Kidney (tissue), 14 donors: Measurements from ENCODE around the gene EIF2B4. TPM values are rescaled to one million over a fixed set of nuclear protein-coding genes. Genes with fewer than 3 reads are reported as not detected.
"Not testable (repeated sequence)": the region's sequence is repeated elsewhere in the genome, so short reads cannot be mapped to it uniquely, and the experiment has no call there.

Experiments used
- DNase-seq, 5 donors: peaks; one replicate each; pipeline ENCODE4 v3.0.0-alpha.2; 2013 to 2020
- FAIRE-seq: peaks from 2 replicates; lab custom pipeline; 2012; peaks lifted over from hg19 to GRCh38; lab: Jason Lieb, UNC
- H3K27ac ChIP-seq, 2 donors: one replicate each; pipeline ENCODE4 v1.7.0; 2013; ENCODE audit warnings: low read depth in 2 of 2, low read length in 2 of 2, inconsistent platforms in 1 of 2
- H3K27me3 ChIP-seq: one replicate; pipeline ENCODE4 v1.7.1; 2013; ENCODE audit warnings: low read length, inconsistent platforms; ENCODE audit not compliant: control insufficient read depth, insufficient read depth
- H3K36me3 ChIP-seq, 3 donors: one replicate each; pipeline versions ENCODE4 v1.7.0 to v1.7.1; 2013; ENCODE audit warnings: low read length in 3 of 3, control low read depth in 1 of 3, inconsistent platforms in 1 of 3; ENCODE audit not compliant: insufficient read depth in 3 of 3, control insufficient read depth in 2 of 3
- H3K4me1 ChIP-seq, 3 donors: one replicate each; pipeline versions ENCODE4 v1.7.0 to v1.7.1; 2013; ENCODE audit warnings: low read length in 3 of 3, inconsistent platforms in 1 of 3, low read depth in 1 of 3; ENCODE audit not compliant: control insufficient read depth in 2 of 3, insufficient read depth in 2 of 3
- H3K4me3 ChIP-seq, 3 donors: one replicate each; pipeline versions ENCODE4 v1.7.0 to v1.8.1; 2013; ENCODE audit warnings: low read length in 3 of 3, control low read depth in 1 of 3, inconsistent platforms in 1 of 3
- H3K9ac ChIP-seq, 3 donors: one replicate each; pipeline versions ENCODE4 v1.7.0 to v1.7.1; 2013; ENCODE audit warnings: low read length in 3 of 3, control low read depth in 1 of 3, inconsistent platforms in 1 of 3
- H3K9me3 ChIP-seq, 3 donors: one replicate each; pipeline versions ENCODE4 v1.7.0 to v1.7.1; 2013; ENCODE audit warnings: low read length in 3 of 3, control low read depth in 1 of 3, inconsistent platforms in 1 of 3; ENCODE audit not compliant: control insufficient read depth in 2 of 3, insufficient read depth in 1 of 3
- intact Hi-C: fragments of 100-400 bp; cut with DNase I; formaldehyde crosslinking; loops from one replicate; pipeline ENCODE4 v1.11.1; 2022
- polyA plus RNA-seq: library from polyadenylated mRNA; stranded (reverse); fragments of 350-450 nt; fragmentation: Illumina TruSeq; extraction: RNeasy Lipid Tissue Mini Kit (QIAGEN cat#74804); gene quantifications from one replicate; pipeline ENCODE4 v1.2.3, GENCODE V29; 2014; ENCODE audit warnings: low read depth, low replicate concordance; ENCODE audit not compliant: insufficient read depth
- total RNA-seq: library from RNA; stranded (reverse); fragmentation: NEBNext Ultra II Directional; extraction: Animal tissue kit (Norgen Biotek cat#: 25700); gene quantifications from one replicate; pipeline ENCODE4 v1.2.1, GENCODE V29; 2021
- TF ChIP-seq, protein P1 (sequence below): IDR thresholded peaks from 3 replicates; pipeline ENCODE4 v1.5.1; 2012; ENCODE audit warnings: mild to moderate bottlenecking, moderate library complexity, borderline replicate concordance; ENCODE audit not compliant: insufficient read depth; ENCODE audit errors: extremely low read depth
- donor health status: control.
- donor health status: control.
- donor health status: control.
- donor health status: control.
- donor health status: control.
- donor health status: DM: yes; HTN: yes; CAD: no.
- donor health status: Normal renal cell carcinoma (clear cell type).

EIF2B4 gene
- total and polyA plus RNA-seq, 2 donors from 2014 or later, result 35.8 to 49.6 TPM

DNA sequence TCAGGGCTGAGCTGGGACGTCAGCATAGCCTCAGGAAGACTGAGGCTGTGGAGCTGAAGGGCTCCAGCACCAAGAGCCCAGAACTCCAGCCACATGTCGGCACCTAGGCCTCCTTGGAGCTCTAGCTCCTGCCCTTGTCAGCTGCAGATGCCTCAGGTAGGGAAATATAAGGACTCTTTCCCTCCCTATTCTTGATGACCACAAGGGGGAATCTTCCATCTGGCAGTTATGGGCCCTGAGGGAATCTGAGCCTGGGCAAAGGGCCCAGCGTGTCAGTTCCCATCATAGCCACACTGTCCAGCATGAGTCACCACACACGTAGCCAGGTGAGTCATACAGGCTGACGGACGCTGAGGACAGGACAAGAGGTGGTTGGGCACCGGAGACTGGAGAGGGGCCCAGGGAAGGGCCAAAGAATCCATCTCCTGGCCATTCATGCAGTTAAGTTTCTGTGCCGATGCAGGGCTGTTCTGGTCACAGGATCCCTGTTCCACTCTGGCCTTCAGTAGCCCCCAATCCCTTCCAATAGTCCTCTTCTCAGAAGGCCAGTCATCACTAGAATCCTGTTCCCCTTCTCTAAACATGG is 49.1 kb downstream of the EIF2B4 start:
- peak in 2 of 5 donors; percentile 6 to 84 for DNase-seq
- H3K4me1 ChIP-seq, result peaks cover 0 to 11% (median 0%) of the 10 kb centered on the region in 3 donors
- no peak for FAIRE-seq
- H3K9me3 ChIP-seq, result no peaks in the 10 kb centered on the region
- H3K9ac ChIP-seq, result no peak overlapping the region
- no peak overlapping the region for H3K27ac ChIP-seq
- no peak overlapping the region for H3K4me3 ChIP-seq
- intact Hi-C loops, result no loop called here
- TF ChIP-seq, protein P1, sequence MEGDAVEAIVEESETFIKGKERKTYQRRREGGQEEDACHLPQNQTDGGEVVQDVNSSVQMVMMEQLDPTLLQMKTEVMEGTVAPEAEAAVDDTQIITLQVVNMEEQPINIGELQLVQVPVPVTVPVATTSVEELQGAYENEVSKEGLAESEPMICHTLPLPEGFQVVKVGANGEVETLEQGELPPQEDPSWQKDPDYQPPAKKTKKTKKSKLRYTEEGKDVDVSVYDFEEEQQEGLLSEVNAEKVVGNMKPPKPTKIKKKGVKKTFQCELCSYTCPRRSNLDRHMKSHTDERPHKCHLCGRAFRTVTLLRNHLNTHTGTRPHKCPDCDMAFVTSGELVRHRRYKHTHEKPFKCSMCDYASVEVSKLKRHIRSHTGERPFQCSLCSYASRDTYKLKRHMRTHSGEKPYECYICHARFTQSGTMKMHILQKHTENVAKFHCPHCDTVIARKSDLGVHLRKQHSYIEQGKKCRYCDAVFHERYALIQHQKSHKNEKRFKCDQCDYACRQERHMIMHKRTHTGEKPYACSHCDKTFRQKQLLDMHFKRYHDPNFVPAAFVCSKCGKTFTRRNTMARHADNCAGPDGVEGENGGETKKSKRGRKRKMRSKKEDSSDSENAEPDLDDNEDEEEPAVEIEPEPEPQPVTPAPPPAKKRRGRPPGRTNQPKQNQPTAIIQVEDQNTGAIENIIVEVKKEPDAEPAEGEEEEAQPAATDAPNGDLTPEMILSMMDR, result peak; percentile 19
- peaks cover 0 to 2% (median 2%) of the 10 kb centered on the region in 3 donors for H3K36me3 ChIP-seq
- no peaks in the 10 kb centered on the region for H3K27me3 ChIP-seq

DNA sequence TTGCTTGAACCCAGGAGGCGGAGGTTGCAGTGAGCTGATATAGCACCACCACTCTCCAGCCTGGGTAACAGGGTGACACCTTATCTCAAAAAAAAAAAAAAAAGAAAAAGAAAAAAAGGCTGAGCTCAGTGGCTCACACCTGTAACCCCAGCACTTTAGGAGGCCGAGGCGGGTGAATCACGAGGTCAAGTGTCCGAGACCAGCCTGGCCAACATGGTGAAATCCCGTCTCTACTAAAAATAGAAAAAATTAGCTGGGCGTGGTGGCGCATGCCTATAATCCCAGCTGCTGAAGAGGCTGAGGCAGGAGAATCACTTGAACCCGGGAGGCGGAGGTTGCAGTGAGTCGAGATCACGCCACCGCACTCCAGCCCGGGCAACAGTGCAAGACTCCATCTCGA is 50.3 kb downstream of the EIF2B4 start:
- H3K9me3 ChIP-seq, DNase-seq, FAIRE-seq, intact Hi-C loops, H3K4me3 ChIP-seq, H3K27me3 ChIP-seq, H3K27ac ChIP-seq, H3K36me3 ChIP-seq, H3K9ac ChIP-seq: not testable (repeated sequence)
- peaks cover 0 to 11% (median 0%) of the 10 kb centered on the region in 3 donors for H3K4me1 ChIP-seq

DNA sequence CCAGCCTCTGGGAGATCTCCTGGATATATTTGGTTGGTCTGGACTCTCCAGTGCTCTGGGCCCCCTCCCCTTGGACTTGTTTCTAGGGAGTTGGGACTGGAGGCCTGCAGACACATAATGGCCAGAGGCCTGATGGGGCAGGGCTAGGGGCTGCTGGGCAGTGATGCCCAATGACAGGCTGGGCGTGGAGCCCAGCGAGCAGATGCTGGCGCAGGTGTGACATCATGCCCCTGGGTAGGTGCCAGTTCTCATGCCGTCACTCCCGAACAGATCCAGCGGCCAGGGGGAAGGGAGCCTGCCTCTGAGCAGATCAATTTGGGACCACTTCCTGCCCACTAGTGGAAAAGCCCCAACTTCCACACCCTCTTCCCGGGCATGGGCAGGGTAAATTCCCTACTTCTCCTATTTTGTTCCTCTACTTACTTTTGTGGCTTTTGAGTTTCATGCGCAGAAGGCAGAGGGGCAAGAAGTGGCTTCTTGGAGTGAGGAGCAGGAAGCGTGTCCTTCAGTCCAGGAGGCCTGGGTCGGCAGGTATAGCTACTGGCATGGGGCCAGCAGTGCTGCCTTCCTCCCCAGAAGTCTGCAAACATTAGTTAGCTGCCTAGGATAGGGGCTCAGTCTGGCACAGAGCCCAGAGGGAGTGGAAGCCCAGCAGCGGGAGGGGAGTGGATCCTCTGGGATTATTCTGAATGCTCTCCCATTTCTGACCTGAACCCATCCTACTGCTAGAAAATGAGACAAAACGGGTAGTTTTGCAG is 53.3 kb downstream of the EIF2B4 start:
- Histone ChIP-seq H3K9ac (no peak overlapping the region), H3K4me3 (no peak overlapping the region), H3K27ac (no peak overlapping the region), H3K4me1 (peaks cover 0 to 2% (median 0%) of the 10 kb centered on the region in 3 donors), H3K9me3 (no peaks in the 10 kb centered on the region), H3K36me3 (no peaks in the 10 kb centered on the region), H3K27me3 (no peaks in the 10 kb centered on the region)
- FAIRE-seq (no peak), DNase-seq (peak in 1 of 5 donors; percentile 4)
- TF ChIP-seq, protein P1, result no peak
- intact Hi-C loops, result no loop called here

DNA sequence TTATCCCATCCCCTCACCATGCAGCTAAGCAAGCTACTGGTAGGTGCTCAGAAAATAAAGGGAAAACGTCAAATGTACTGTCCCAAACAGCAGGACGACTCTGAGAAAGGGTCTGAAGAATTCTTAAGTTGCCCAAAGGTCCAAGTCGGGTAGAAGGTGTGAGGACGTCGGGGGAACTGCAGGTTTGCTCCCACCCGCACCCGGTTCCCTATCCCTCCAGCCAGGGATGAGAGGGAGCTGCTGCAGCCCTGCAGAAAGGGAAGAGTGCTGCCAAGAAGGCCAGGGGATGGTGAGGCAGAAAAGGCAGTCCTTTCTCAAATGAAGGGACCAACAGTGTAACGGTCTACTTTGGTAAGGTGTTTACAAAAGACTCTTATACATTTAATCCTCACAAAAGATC is 55.0 kb downstream of the EIF2B4 start:
- peak in 1 of 5 donors; percentile 16 for DNase-seq
- Histone ChIP-seq H3K27me3 (no peaks in the 10 kb centered on the region), H3K4me3 (no peak overlapping the region), H3K36me3 (no peaks in the 10 kb centered on the region), H3K27ac (no peak overlapping the region), H3K9me3 (no peaks in the 10 kb centered on the region), H3K4me1 (no peaks in the 10 kb centered on the region), H3K9ac (no peak overlapping the region)
- FAIRE-seq, result no peak
- intact Hi-C loops, result no loop called here
- TF ChIP-seq, protein P1, result no peak
